Stimulated activated CD4-positive, alpha-beta T cell treated with anti-CD3 and anti-CD28 coated beads, TNF-alpha, amount 100 ng/mL, for 24 hours (primary cell): ENCODE measurements around the gene ZNF845.
"Not testable (repeated sequence)": the region's sequence is repeated elsewhere in the genome, so short reads cannot be mapped to it uniquely, and the experiment has no call there.

Experiments used
- DNase-seq, 3 experiments: peaks; one replicate each; pipeline ENCODE4 v3.0.0-alpha.2; 2020; ENCODE audit warnings: low read depth in 3 of 3

The ZNF845 gene

GRCh38 chr19:53333463-53334449, at the start of gene ZNF845:
Gene ZNF845 (plus strand): TSS chr19:53333749. CDS start chr19:53341308, 7,559 bp downstream.
- DNase-seq: peak; percentile 93 to 97 (median 95)

- no peak for DNase-seq
Observed at GRCh38 chr19:53285087-53285486, 48.5 kb upstream of the ZNF845 start.

- no peak for DNase-seq
Observed at GRCh38 chr19:53290758-53291549, 42.6 kb upstream of the ZNF845 start.

GRCh38 chr19:53294786-53295441, 38.6 kb upstream of the ZNF845 start:
- no peak for DNase-seq

- DNase-seq: not testable (repeated sequence)
Observed at GRCh38 chr19:53301341-53301740, 32.2 kb upstream of the ZNF845 start.

- no peak for DNase-seq
Observed at GRCh38 chr19:53308339-53308811, 25.2 kb upstream of the ZNF845 start.

GRCh38 chr19:53311044-53311443, 22.5 kb upstream of the ZNF845 start:
- no peak for DNase-seq

- no peak for DNase-seq
Observed at GRCh38 chr19:53311897-53312296, 21.7 kb upstream of the ZNF845 start.

- no peak for DNase-seq
Observed at GRCh38 chr19:53328967-53329366, 4.6 kb upstream of the ZNF845 start.

- DNase-seq: no peak
Observed at GRCh38 chr19:53332484-53332883, 1.1 kb upstream of the ZNF845 start.

- no peak for DNase-seq
Observed at GRCh38 chr19:53333066-53333462, 485 bp upstream of the ZNF845 start.

- not testable (repeated sequence) for DNase-seq
Observed at GRCh38 chr19:53344403-53344802, 10.9 kb downstream of the ZNF845 start.

GRCh38 chr19:53355739-53356138, 22.2 kb downstream of the ZNF845 start:
- DNase-seq: no peak

- DNase-seq: no peak
Observed at GRCh38 chr19:53357821-53358581, 24.5 kb downstream of the ZNF845 start.

- DNase-seq: not testable (repeated sequence)
Observed at GRCh38 chr19:53360056-53360455, 26.5 kb downstream of the ZNF845 start.

GRCh38 chr19:53365134-53365898, 31.8 kb downstream of the ZNF845 start, which contains the start of gene ZNF525:
Gene ZNF525 (plus strand): TSS chr19:53365705. CDS start chr19:53372282, 6,577 bp downstream.
- peak; percentile 85 to 94 (median 93) for DNase-seq

- DNase-seq: peak; percentile 1 to 18 (median 12)
Observed at GRCh38 chr19:53365899-53366493, 32.4 kb downstream of the ZNF845 start.

GRCh38 chr19:53372196-53372595, 38.6 kb downstream of the ZNF845 start:
- DNase-seq: no peak

- no peak for DNase-seq
Observed at GRCh38 chr19:53374288-53374687, 40.7 kb downstream of the ZNF845 start.

GRCh38 chr19:53374743-53375142, 41.2 kb downstream of the ZNF845 start:
- no peak for DNase-seq
